HepG2 (cell line): ENCODE measurements around the gene AP1AR. TPM values are rescaled to one million over a fixed set of nuclear protein-coding genes. Genes with fewer than 3 reads are reported as not detected.

Source experiments
- ATAC-seq: fragments of 200-7000 bp; cut with Tn5 transposase; 3 replicates; pipeline ENCODE4 v1.9.1; 2020; ENCODE audit warnings: mild to moderate bottlenecking, moderate library complexity
- BruUV-seq: library from RNA; stranded (reverse); fragments of 400-500 nt; replicated peaks from 2 replicates; lab custom pipeline; 2021; lab: Mats Ljungman, UMichigan
- CTCF ChIA-PET: fragments of 300-600 bp; formaldehyde crosslinking; extraction: SDS; loops from one replicate; lab custom pipeline; 2021; ENCODE audit warnings: low total read pairs, inconsistent platforms, low intra/inter-chr PET ratio; lab: Yijun Ruan, JAX
- POLR2A ChIA-PET: fragments of 350-600 bp; sonication (Branson Sonifier 250); formaldehyde crosslinking; loops from one replicate; lab custom pipeline; 2020; ENCODE audit warnings: antibody characterized with exemption, inconsistent platforms; lab: Yijun Ruan, JAX
- DNase-seq: peaks from one replicate; pipeline ENCODE4 v3.0.0-alpha.2; 2015; ENCODE audit warnings: low spot score
- FAIRE-seq: peaks from 3 replicates; lab custom pipeline; 2011; peaks lifted over from hg19 to GRCh38; lab: Jason Lieb, UNC
- H2AFZ ChIP-seq: one replicate; pipeline ENCODE4 v1.6.1; 2011; ENCODE audit warnings: low read length, inconsistent platforms
- H3K27ac ChIP-seq: fragments of 300-600 bp; 3 replicates; pipeline ENCODE4 v1.8.0; 2011; ENCODE audit warnings: mixed run types, mild to moderate bottlenecking, mixed read lengths, low read length, inconsistent platforms; ENCODE audit not compliant: insufficient read depth; ENCODE audit errors: extremely low read length
- H3K27me3 ChIP-seq, 2 experiments: fragments of 200-600 bp in 1 of 2; 2 replicates in 1 of 2; 3 replicates in 1 of 2; pipeline versions ENCODE4 v1.6.0 to v1.8.0; 2011; ENCODE audit warnings: low read length in 2 of 2, mild to moderate bottlenecking in 2 of 2, moderate library complexity in 2 of 2, inconsistent platforms in 1 of 2; ENCODE audit not compliant: insufficient read depth in 2 of 2, control insufficient read depth in 1 of 2
- H3K36me3 ChIP-seq, 2 experiments: fragments of 200-600 bp in 1 of 2; replicated peaks in 1 of 2; 2 replicates in 1 of 2; 3 replicates in 1 of 2; pipeline versions ENCODE4 v1.5.1 to v1.8.0; 2011; ENCODE audit warnings: low read length in 2 of 2, inconsistent platforms in 1 of 2; ENCODE audit not compliant: insufficient read depth in 2 of 2, control insufficient read depth in 1 of 2
- H3K4me1 ChIP-seq: 2 replicates; pipeline ENCODE4 v1.5.1; 2012; ENCODE audit warnings: low read length, inconsistent platforms; ENCODE audit not compliant: insufficient read depth
- H3K4me2 ChIP-seq: 2 replicates; pipeline ENCODE4 v1.6.0; 2011; ENCODE audit warnings: low read depth, low read length, inconsistent platforms
- H3K4me3 ChIP-seq, 3 experiments: fragments of 200-600 bp in 1 of 3; sonication (generic), shearing (Covaris generic) in 1 of 3; replicated peaks in 1 of 3; 2 replicates each; pipeline ENCODE4 v1.5.1; 2011 to 2016; ENCODE audit warnings: low read length in 3 of 3, inconsistent platforms in 2 of 3, low read depth in 2 of 3, mild to moderate bottlenecking in 2 of 3, control low read depth in 1 of 3, mixed read lengths in 1 of 3; ENCODE audit not compliant: insufficient read depth in 1 of 3
- H3K79me2 ChIP-seq: one replicate; pipeline ENCODE4 v1.6.1; 2011; ENCODE audit warnings: low read length, inconsistent platforms; ENCODE audit not compliant: insufficient read depth
- H3K9ac ChIP-seq: 2 replicates; pipeline ENCODE4 v1.6.0; 2011; ENCODE audit warnings: mild to moderate bottlenecking, low read depth, low read length, inconsistent platforms; ENCODE audit not compliant: insufficient read depth
- H3K9me3 ChIP-seq: 2 replicates; pipeline ENCODE4 v1.5.1; 2012; ENCODE audit warnings: mild to moderate bottlenecking, low read length
- H4K20me1 ChIP-seq: 2 replicates; pipeline ENCODE4 v1.6.0; 2011; ENCODE audit warnings: inconsistent platforms, mild to moderate bottlenecking, low read length, moderate library complexity; ENCODE audit not compliant: insufficient read depth
- GABPB1 ChIP-seq: IDR thresholded peaks from 2 replicates; pipeline ENCODE4 v1.6.1; 2016; ENCODE audit warnings: mild to moderate bottlenecking, missing genetic modification reagents, moderate library complexity, missing compliant biosample characterization
- HDAC2 ChIP-seq: sonication (generic); formaldehyde crosslinking; IDR thresholded peaks from 2 replicates; pipeline ENCODE4 v1.4.0; 2020; ENCODE audit warnings: missing genetic modification reagents
- POGK ChIP-seq: sonication (generic); formaldehyde crosslinking; conservative IDR thresholded peaks from 2 replicates; pipeline ENCODE4 v1.8.0; 2022; ENCODE audit warnings: mild to moderate bottlenecking, moderate library complexity, missing genetic modification reagents
- RCOR2 ChIP-seq: IDR thresholded peaks from 2 replicates; pipeline ENCODE4 v1.6.1; 2016; ENCODE audit warnings: missing biosample characterization, missing genetic modification reagents
- REPIN1 ChIP-seq: sonication (generic); formaldehyde crosslinking; IDR thresholded peaks from 2 replicates; pipeline ENCODE4 v1.8.0; 2022; ENCODE audit warnings: missing genetic modification reagents, low read depth, mild to moderate bottlenecking, borderline replicate concordance
- SP140L ChIP-seq: sonication (generic); formaldehyde crosslinking; IDR thresholded peaks from 2 replicates; pipeline ENCODE4 v1.4.0; 2020; ENCODE audit warnings: missing genetic modification reagents, borderline replicate concordance
- TEAD3 ChIP-seq: optimal IDR thresholded peaks from 2 replicates; pipeline ENCODE3; 2016; ENCODE audit warnings: borderline replicate concordance
- TFDP1 ChIP-seq: IDR thresholded peaks from 2 replicates; pipeline ENCODE4 v1.6.1; 2016; ENCODE audit warnings: missing compliant biosample characterization, missing genetic modification reagents, borderline replicate concordance
- THAP11 ChIP-seq: IDR thresholded peaks from 2 replicates; pipeline ENCODE4 v1.6.1; 2016; ENCODE audit warnings: missing biosample characterization, missing genetic modification reagents
- ZFP36L1 ChIP-seq: sonication (generic); formaldehyde crosslinking; IDR thresholded peaks from 2 replicates; pipeline ENCODE4 v1.8.0; 2022; ENCODE audit warnings: mild to moderate bottlenecking, missing genetic modification reagents, moderate library complexity
- ZFP37 ChIP-seq: sonication (generic); formaldehyde crosslinking; IDR thresholded peaks from 2 replicates; pipeline ENCODE4 v1.4.0; 2020; ENCODE audit warnings: missing genetic modification reagents, borderline replicate concordance
- ZFP41 ChIP-seq: sonication (generic); formaldehyde crosslinking; IDR thresholded peaks from 2 replicates; pipeline ENCODE4 v1.4.0; 2020; ENCODE audit warnings: mild to moderate bottlenecking, missing genetic modification reagents, borderline replicate concordance
- ZNF552 ChIP-seq: sonication (generic); formaldehyde crosslinking; IDR thresholded peaks from 2 replicates; pipeline ENCODE4 v1.9.0; 2022; ENCODE audit warnings: missing genetic modification reagents, mild to moderate bottlenecking, borderline replicate concordance
- ZNF614 ChIP-seq: IDR thresholded peaks from 2 replicates; pipeline ENCODE4 v1.6.1; 2018; ENCODE audit warnings: missing biosample characterization, missing genetic modification reagents, inconsistent platforms, borderline replicate concordance
- ZNF724P ChIP-seq: sonication (generic); formaldehyde crosslinking; IDR thresholded peaks from 2 replicates; pipeline ENCODE4 v1.8.0; 2022; ENCODE audit warnings: missing genetic modification reagents, borderline replicate concordance
- ZNF878 ChIP-seq: sonication (generic); formaldehyde crosslinking; IDR thresholded peaks from 2 replicates; pipeline ENCODE4 v1.8.1; 2023; ENCODE audit warnings: mild to moderate bottlenecking, missing genetic modification reagents, moderate library complexity
- whole genome bisulfite sequencing: methylation state at CpG from one replicate; pipeline ENCODE4 v1.1.6; 2017; ENCODE audit warnings: low lambda C conversion rate; 5-methylcytosine and 5-hydroxymethylcytosine counted together
- in situ Hi-C: cut with HindIII; loops from 2 replicates; pipeline ENCODE4 v1.10.0; 2017; ENCODE audit warnings: low pct_unique_long_range_greater_than_20kb; ENCODE audit not compliant: extremely low pct_ligation_motif_present
- intact Hi-C: fragments of 100-400 bp; cut with micrococcal nuclease; formaldehyde crosslinking; loops from one replicate; pipeline ENCODE4 v1.10.0; 2022; ENCODE audit not compliant: unreplicated experiment
- polyA plus RNA-seq, 8 experiments: library from polyadenylated mRNA; depleted of rRNA in 3 of 8; stranded (reverse) in 7 of 8; unstranded in 1 of 8; fragments of >200 nt; fragmentation: Illumina TruSeq in 4 of 8; extraction: Trizol in 4 of 8; gene quantifications; 2 replicates each; pipeline versions ENCODE4 v1.2.1 to v1.2.3, GENCODE V29; 2011 to 2016; ENCODE audit warnings: low read depth in 4 of 8, missing spikeins in 1 of 8, mixed read lengths in 1 of 8; ENCODE audit not compliant: insufficient read depth in 1 of 8
- total RNA-seq, 5 experiments: library from RNA; depleted of rRNA; stranded (reverse); fragments of >200 nt; fragmentation: Illumina TruSeq; extraction: Trizol; gene quantifications; 2 replicates each; pipeline ENCODE4 v1.2.3, GENCODE V29; 2016; ENCODE audit warnings: low read depth in 1 of 5

Gene AP1AR
- total and polyA plus RNA-seq, 2 of the 13 experiments (the other 11 are each of a cell fraction or from before 2014, with no cell fraction given) = 24.9 to 39.9 TPM

- in situ Hi-C loops = loop anchor here (5.0 kb wide), 1 partner anchor 129 kb away; no protein-coding TSS in a partner anchor
- CTCF ChIA-PET = no interaction called here
- TF ChIP-seq ZFP41 (no peak), HDAC2 (CRISPR knock-in tag) (peak; percentile 83), ZNF878 (CRISPR knock-in tag) (no peak; the same call in 1 of the 2 replicates), ZNF614 (CRISPR knock-in tag) (peak; percentile 79; the same call in 1 of the 2 replicates), ZFP37 (CRISPR knock-in tag) (peak; percentile 50; the same call in 1 of the 2 replicates), ZFP36L1 (CRISPR knock-in tag) (0 out of 2 replicates have a peak, but pooled peaks have one; percentile 49), TEAD3 (CRISPR knock-in tag) (peak; percentile 77), POGK (CRISPR knock-in tag) (0 out of 2 replicates have a peak, but pooled peaks have one; percentile 35), REPIN1 (CRISPR knock-in tag) (0 out of 2 replicates have a peak, but pooled peaks have one; percentile 20), GABPB1 (CRISPR knock-in tag) (peak; percentile 97), ZNF552 (0 out of 2 replicates have a peak, but pooled peaks have one; percentile 6), TFDP1 (CRISPR knock-in tag) (peak; percentile 85), ZNF724P (peak; percentile 97), THAP11 (CRISPR knock-in tag) (peak; percentile 86), SP140L (CRISPR knock-in tag) (peak; percentile 74; the same call in 1 of the 2 replicates), RCOR2 (peak; percentile 78; the same call in 1 of the 2 replicates)
Observed at GRCh38 chr4:112230879-112231778, 458 bp upstream of the AP1AR start.

More at GRCh38 chr4:112230879-112231778, 458 bp upstream of the AP1AR start:
- peaks cover 41% of the 10 kb centered on the region for H3K4me1 ChIP-seq
- H3K9me3 ChIP-seq = no peaks in the 10 kb centered on the region
- peak overlapping the region; percentile 86 to 99 (median 96) for H3K4me3 ChIP-seq
- WGBS = under 1% methylated on average over 43 of the region's 52 CpGs
- H3K27me3 ChIP-seq = no peaks in the 10 kb centered on the region; a peak in 1 of 5 replicates
- peak; percentile 88 for FAIRE-seq
- no peaks in the 10 kb centered on the region for H3K36me3 ChIP-seq
- peak overlapping the region; percentile 100 for H3K9ac ChIP-seq
- peak; percentile 82 for ATAC-seq
- H3K27ac ChIP-seq = peak overlapping the region; percentile 100
- BruUV-seq = TSS peak; percentile 82
- H4K20me1 ChIP-seq = peaks cover 23% of the 10 kb centered on the region
- POLR2A ChIA-PET = interaction anchor here (1.0 to 3.0 kb wide), 18 partner anchors 9 to 131 kb away, joined by 3 to 25 read pairs (median 6); partner anchors contain the start of gene ALPK1
- DNase-seq = peak; percentile 98
- peaks cover 43% of the 10 kb centered on the region for H3K79me2 ChIP-seq
- intact Hi-C loops = loop anchor here (1.0 kb wide), 1 partner anchor 23 kb away; no protein-coding TSS in a partner anchor
- H2AFZ ChIP-seq = peak overlapping the region; percentile 32
- peak overlapping the region; percentile 92 for H3K4me2 ChIP-seq
